Panc1 (cell line): Measurements from ENCODE around the gene PTPRE. TPM values are rescaled to one million over a fixed set of nuclear protein-coding genes. Genes with fewer than 3 reads are reported as not detected.
A peak's percentile ranks its signal among the peaks of the same experiment; 100 is the strongest.

Experiments used
- ATAC-seq: fragments of 200-7000 bp; cut with Tn5 transposase; 2 replicates; pipeline ENCODE4 v1.9.1; 2020; ENCODE audit warnings: mild to moderate bottlenecking, moderate library complexity
- BruUV-seq: library from RNA; stranded (reverse); fragments of 400-500 nt; replicated peaks from 2 replicates; lab custom pipeline; 2021; lab: Mats Ljungman, UMichigan
- CTCF ChIA-PET: fragments of 300-600 bp; sonication (Branson Sonifier 250); formaldehyde crosslinking; loops from one replicate; lab custom pipeline; 2022; ENCODE audit warnings: antibody characterized with exemption; lab: Charles Lee
- POLR2A ChIA-PET: fragments of 300-600 bp; sonication (Branson Sonifier 250); formaldehyde crosslinking; loops from one replicate; lab custom pipeline; 2022; ENCODE audit warnings: antibody characterized with exemption; lab: Charles Lee
- DNase-seq: peaks from one replicate; pipeline ENCODE4 v3.0.0-alpha.2; 2010; ENCODE audit warnings: low read depth, low spot score
- H3K27ac ChIP-seq: 2 replicates; pipeline ENCODE4 v1.5.1; 2011; ENCODE audit warnings: mild to moderate bottlenecking, low read length, inconsistent platforms
- H3K27me3 ChIP-seq: fragments of 200-500 bp; sonication (Bioruptor generic); 2 replicates; pipeline ENCODE4 v1.6.0; 2014; ENCODE audit warnings: low read length, inconsistent platforms; ENCODE audit not compliant: control insufficient read depth, insufficient read depth
- H3K36me3 ChIP-seq: fragments of 200-500 bp; sonication (Bioruptor generic); 2 replicates; pipeline ENCODE4 v1.5.1; 2014; ENCODE audit warnings: inconsistent platforms, mild to moderate bottlenecking, low read length, moderate library complexity; ENCODE audit not compliant: control insufficient read depth, insufficient read depth
- H3K4me1 ChIP-seq: 2 replicates; pipeline ENCODE4 v1.5.1; 2011; ENCODE audit warnings: inconsistent platforms, mild to moderate bottlenecking, low read length, moderate library complexity; ENCODE audit not compliant: control insufficient read depth, insufficient read depth
- H3K4me3 ChIP-seq, 2 experiments: 2 replicates each; pipeline ENCODE4 v1.5.1; 2011 to 2012; ENCODE audit warnings: low read depth in 2 of 2, low read length in 2 of 2, mild to moderate bottlenecking in 2 of 2, inconsistent platforms in 1 of 2, moderate library complexity in 1 of 2
- H3K9me3 ChIP-seq: fragments of 200-500 bp; sonication (Bioruptor generic); 2 replicates; pipeline ENCODE4 v1.5.1; 2014; ENCODE audit warnings: low read depth, mild to moderate bottlenecking, inconsistent platforms, low read length, moderate library complexity; ENCODE audit not compliant: control insufficient read depth, insufficient read depth
- CTCF ChIP-seq: fragments of 450-650 bp; IDR thresholded peaks from 2 replicates; pipeline ENCODE4 v1.5.1; 2017; ENCODE audit warnings: mild to moderate bottlenecking
- POLR2AphosphoS5 ChIP-seq: IDR thresholded peaks from 2 replicates; pipeline ENCODE4 v1.6.1; 2012; ENCODE audit warnings: mild to moderate bottlenecking, low read depth, low read length, moderate library complexity
- REST ChIP-seq, 2 experiments: IDR thresholded peaks; 2 replicates each; pipeline ENCODE4 v1.6.1; 2011 to 2012; ENCODE audit warnings: low read depth in 2 of 2, control low read depth in 1 of 2, low read length in 1 of 2, mild to moderate bottlenecking in 1 of 2, moderate library complexity in 1 of 2; ENCODE audit not compliant: insufficient read depth in 1 of 2
- SIN3A ChIP-seq: IDR thresholded peaks from 2 replicates; pipeline ENCODE4 v1.6.1; 2012; ENCODE audit warnings: low read depth, mild to moderate bottlenecking, low read length, moderate library complexity, borderline replicate concordance; ENCODE audit not compliant: insufficient read depth
- TCF7L2 ChIP-seq: IDR thresholded peaks from 2 replicates; pipeline ENCODE4 v1.6.1; 2011; ENCODE audit warnings: mild to moderate bottlenecking, low read depth, low read length, inconsistent platforms
- in situ Hi-C: cut with HindIII; loops from 2 replicates; pipeline ENCODE4 v1.10.0; 2016; ENCODE audit warnings: low sequenced_read_pairs, low pct_unique_long_range_greater_than_20kb
- intact Hi-C: fragments of 100-400 bp; cut with micrococcal nuclease; formaldehyde crosslinking; loops from one replicate; pipeline ENCODE4 v1.10.0; 2022; ENCODE audit not compliant: unreplicated experiment
- total RNA-seq: library from RNA; stranded (reverse); gene quantifications from one replicate; pipeline ENCODE4 v1.2.1, GENCODE V29; 2021; ENCODE audit not compliant: unreplicated experiment

Gene PTPRE
- total RNA-seq, 1 experiment from 2014 or later: 0.44 TPM

- Histone ChIP-seq H3K27me3 (no peaks in the 10 kb centered on the region), H3K4me1 (peaks cover 2% of the 10 kb centered on the region; the same call in 1 of the 2 replicates), H3K36me3 (peaks cover 77% of the 10 kb centered on the region), H3K27ac (no peak overlapping the region), H3K9me3 (no peaks in the 10 kb centered on the region), H3K4me3 (no peak overlapping the region)
- ATAC-seq (no peak; the same call in 1 of the 2 replicates), DNase-seq (no peak)
- CTCF ChIA-PET: no interaction called here
- POLR2A ChIA-PET: no interaction called here
- intact Hi-C loops: no loop called here
- BruUV-seq: no TSS peak
- in situ Hi-C loops: no loop called here
- TF ChIP-seq REST (IDR thresholded peaks at IDR 0.05; ENCODE audit: insufficient read depth in 1 of 2, low read depth in 2 of 2, low read length in 1 of 2): no peak
- peak; percentile 77 for TF ChIP-seq CTCF
Observed at GRCh38 chr10:128116851-128117615, 210.1 kb downstream of the PTPRE start.

- CTCF ChIA-PET: no interaction called here
- BruUV-seq: no TSS peak
- peaks cover 60% of the 10 kb centered on the region for H3K36me3 ChIP-seq
Observed at GRCh38 chr10:128121750-128122412, 215.0 kb downstream of the PTPRE start.

More at GRCh38 chr10:128121750-128122412, 215.0 kb downstream of the PTPRE start:
- ATAC-seq: no peak
- TF ChIP-seq CTCF: no peak
- TF ChIP-seq REST (IDR thresholded peaks at IDR 0.05; ENCODE audit: insufficient read depth in 1 of 2, low read depth in 2 of 2, low read length in 1 of 2): no peak
- TF ChIP-seq SIN3A: no peak
- TF ChIP-seq TCF7L2: no peak
- no peak for TF ChIP-seq POLR2AphosphoS5
- POLR2A ChIA-PET: no interaction called here
- H3K4me3 ChIP-seq: no peak overlapping the region
- peak overlapping the region; percentile 37; the same call in 1 of the 2 replicates for H3K27ac ChIP-seq
- no peaks in the 10 kb centered on the region for H3K9me3 ChIP-seq
- DNase-seq: no peak
- peaks cover 22% of the 10 kb centered on the region for H3K4me1 ChIP-seq
- H3K27me3 ChIP-seq: no peaks in the 10 kb centered on the region
- intact Hi-C loops: no loop called here
- in situ Hi-C loops: no loop called here
